Left kidney (tissue), 2 donors: ENCODE data around the gene FGF2. TPM values are rescaled to one million over a fixed set of nuclear protein-coding genes. Genes with fewer than 3 reads are reported as not detected.
A peak's percentile ranks its signal among the peaks of the same experiment; 100 is the strongest.
"Not testable (repeated sequence)": the region's sequence is repeated elsewhere in the genome, so short reads cannot be mapped to it uniquely, and the experiment has no call there.

Experiments
- DNase-seq: peaks from one replicate; pipeline ENCODE4 v3.0.0-alpha.2; 2013
- polyA plus RNA-seq: library from polyadenylated mRNA; unstranded; fragments of 120-200 nt; gene quantifications from one replicate; pipeline ENCODE4 v1.2.1, GENCODE V29; 2013; ENCODE audit not compliant: insufficient read length

Gene FGF2
- polyA plus RNA-seq, 1 donor: 9.4 TPM

- DNase-seq: peak; percentile 63
Measured at GRCh38 chr4:122921971-122922876, 95.6 kb downstream of the FGF2 start, which contains the start of gene NUDT6. NUDT6 (minus strand) TSS chr4:122922597; CDS start chr4:122922572, 25 bp downstream.

- DNase-seq: peak; percentile 89
Measured at GRCh38 chr4:122922877-122923511, 96.4 kb downstream of the FGF2 start.

GRCh38 chr4:122928930-122929329 lies 102.3 kb downstream of the FGF2 start:
- DNase-seq: no peak

- no peak for DNase-seq
Measured at GRCh38 chr4:122930862-122931261, 104.2 kb downstream of the FGF2 start.

GRCh38 chr4:122932763-122933162 lies 106.1 kb downstream of the FGF2 start:
- DNase-seq: no peak

- DNase-seq: not testable (repeated sequence)
Measured at GRCh38 chr4:122945136-122945535, 118.5 kb downstream of the FGF2 start.

GRCh38 chr4:122946142-122946541 lies 119.5 kb downstream of the FGF2 start:
- no peak for DNase-seq

Other genes starting within 250 kb of the FGF2 start
- gene IL21, start 205.8 kb upstream of the FGF2 start, polyA plus RNA-seq: not detected
- gene BBS12, start 94.1 kb upstream of the FGF2 start, polyA plus RNA-seq: 15.7 TPM
- 26.2 TPM for gene NUDT6, start 95.8 kb downstream of the FGF2 start, polyA plus RNA-seq